ENCODE data around the gene KIFBP. TPM values are rescaled to one million over a fixed set of nuclear protein-coding genes. Genes with fewer than 3 reads are reported as not detected.

KIFBP gene
- total and polyA plus RNA-seq, 2 donors (not counting 1 experiment from before 2014, with no cell fraction given), result 29.7 to 62.0 TPM

GRCh38 chr10:69051710-69052487, 63.3 kb downstream of the KIFBP start:
- Histone ChIP-seq H3K27ac (ENCODE audit: insufficient read depth, low read length) (no peak overlapping the region), H4K20me1 (ENCODE audit: control insufficient read depth, extremely low read depth, insufficient read depth, low read length) (no peaks in the 10 kb centered on the region), H3K9ac (ENCODE audit: insufficient read depth, low read length) (no peak overlapping the region), H3K9me3 (ENCODE audit: control insufficient read depth, insufficient read depth, low read depth, low read length) (no peaks in the 10 kb centered on the region), H3K4me2 (ENCODE audit: extremely low read depth, insufficient read depth, low read length) (no peak overlapping the region), H3K27me3 (ENCODE audit: control insufficient read depth, insufficient read depth, low read length) (no peaks in the 10 kb centered on the region), H3K79me2 (ENCODE audit: control insufficient read depth, insufficient read depth, low read length) (no peaks in the 10 kb centered on the region), H2AFZ (ENCODE audit: low read length) (no peak overlapping the region), H3K36me3 (ENCODE audit: control insufficient read depth, insufficient read depth, low read length) (no peaks in the 10 kb centered on the region), H3K4me3 (replicated peaks in 1 of 4; ENCODE audit: control extremely low read depth in 1 of 4, insufficient read depth in 1 of 4, low read depth in 3 of 4, low read length in 4 of 4) (no peak overlapping the region), H3K4me1 (ENCODE audit: control insufficient read depth, extremely low read depth, insufficient read depth, low read length) (peaks cover 9% of the 10 kb centered on the region)
- no peak for DNase-seq (ENCODE audit: low read depth in 2 of 2)
- no peak for TF ChIP-seq EZH2 (IDR thresholded peaks at IDR 0.05; ENCODE audit: low read length, missing control alignments)
- no peak for TF ChIP-seq CTCF (conservative IDR thresholded peaks at IDR 0.05 in 1 of 2, IDR thresholded peaks at IDR 0.05 in 1 of 2; ENCODE audit: low read depth in 1 of 2, low read length in 2 of 2)

- no peak overlapping the region for H3K4me3 ChIP-seq (replicated peaks in 1 of 4; ENCODE audit: control extremely low read depth in 1 of 4, insufficient read depth in 1 of 4, low read depth in 3 of 4, low read length in 4 of 4)
- H3K79me2 ChIP-seq (ENCODE audit: control insufficient read depth, insufficient read depth, low read length), result no peaks in the 10 kb centered on the region
- no peak overlapping the region for H2AFZ ChIP-seq (ENCODE audit: low read length)
- H4K20me1 ChIP-seq (ENCODE audit: control insufficient read depth, extremely low read depth, insufficient read depth, low read length), result no peaks in the 10 kb centered on the region
- no peak overlapping the region for H3K9ac ChIP-seq (ENCODE audit: insufficient read depth, low read length)
- no peaks in the 10 kb centered on the region for H3K36me3 ChIP-seq (ENCODE audit: control insufficient read depth, insufficient read depth, low read length)
- H3K9me3 ChIP-seq (ENCODE audit: control insufficient read depth, insufficient read depth, low read depth, low read length), result no peaks in the 10 kb centered on the region
- H3K27me3 ChIP-seq (ENCODE audit: control insufficient read depth, insufficient read depth, low read length), result no peaks in the 10 kb centered on the region
- no peak overlapping the region for H3K4me2 ChIP-seq (ENCODE audit: extremely low read depth, insufficient read depth, low read length)
- TF ChIP-seq EZH2 (IDR thresholded peaks at IDR 0.05; ENCODE audit: low read length, missing control alignments) (no peak), CTCF (conservative IDR thresholded peaks at IDR 0.05 in 1 of 2, IDR thresholded peaks at IDR 0.05 in 1 of 2; ENCODE audit: low read depth in 1 of 2, low read length in 2 of 2) (no peak)
- peaks cover 11% of the 10 kb centered on the region for H3K4me1 ChIP-seq (ENCODE audit: control insufficient read depth, extremely low read depth, insufficient read depth, low read length)
- no peak for DNase-seq (ENCODE audit: low read depth in 2 of 2)
- H3K27ac ChIP-seq (ENCODE audit: insufficient read depth, low read length), result no peak overlapping the region
Observed at GRCh38 chr10:69052736-69053135, 64.1 kb downstream of the KIFBP start.

GRCh38 chr10:69055241-69055640, 66.6 kb downstream of the KIFBP start:
- Histone ChIP-seq H3K27ac (ENCODE audit: insufficient read depth, low read length) (no peak overlapping the region), H3K4me1 (ENCODE audit: control insufficient read depth, extremely low read depth, insufficient read depth, low read length) (peaks cover 14% of the 10 kb centered on the region), H3K9ac (ENCODE audit: insufficient read depth, low read length) (no peak overlapping the region), H3K36me3 (ENCODE audit: control insufficient read depth, insufficient read depth, low read length) (no peaks in the 10 kb centered on the region), H3K79me2 (ENCODE audit: control insufficient read depth, insufficient read depth, low read length) (no peaks in the 10 kb centered on the region), H3K27me3 (ENCODE audit: control insufficient read depth, insufficient read depth, low read length) (no peaks in the 10 kb centered on the region), H4K20me1 (ENCODE audit: control insufficient read depth, extremely low read depth, insufficient read depth, low read length) (no peaks in the 10 kb centered on the region), H3K4me2 (ENCODE audit: extremely low read depth, insufficient read depth, low read length) (no peak overlapping the region), H3K9me3 (ENCODE audit: control insufficient read depth, insufficient read depth, low read depth, low read length) (no peaks in the 10 kb centered on the region), H3K4me3 (replicated peaks in 1 of 4; ENCODE audit: control extremely low read depth in 1 of 4, insufficient read depth in 1 of 4, low read depth in 3 of 4, low read length in 4 of 4) (no peak overlapping the region), H2AFZ (ENCODE audit: low read length) (no peak overlapping the region)
- TF ChIP-seq EZH2 (IDR thresholded peaks at IDR 0.05; ENCODE audit: low read length, missing control alignments) (no peak), CTCF (conservative IDR thresholded peaks at IDR 0.05 in 1 of 2, IDR thresholded peaks at IDR 0.05 in 1 of 2; ENCODE audit: low read depth in 1 of 2, low read length in 2 of 2) (no peak)
- DNase-seq (ENCODE audit: low read depth in 2 of 2), result no peak
